Liver (tissue), 9 donors: ENCODE data around the gene AGPAT4. TPM values are rescaled to one million over a fixed set of nuclear protein-coding genes. Genes with fewer than 3 reads are reported as not detected.

Source experiments
- DNase-seq: peaks from one replicate; pipeline ENCODE4 v3.0.0-alpha.2; 2017; ENCODE audit warnings: low spot score
- H3K27ac ChIP-seq, 2 donors: one replicate each; pipeline ENCODE4 v1.7.0; 2013; ENCODE audit warnings: inconsistent platforms in 2 of 2, low read length in 2 of 2, control low read depth in 1 of 2, low read depth in 1 of 2, mild to moderate bottlenecking in 1 of 2
- H3K27me3 ChIP-seq, 4 donors: one replicate each; pipeline versions ENCODE4 v1.6.1 to v1.7.0; 2013; ENCODE audit warnings: low read length in 3 of 4, inconsistent platforms in 1 of 4, mild to moderate bottlenecking in 1 of 4, moderate library complexity in 1 of 4; ENCODE audit not compliant: control insufficient read depth in 4 of 4, insufficient read depth in 4 of 4
- H3K36me3 ChIP-seq, 4 donors: one replicate each; pipeline versions ENCODE4 v1.6.1 to v1.7.0; 2013; ENCODE audit warnings: low read length in 3 of 4, mild to moderate bottlenecking in 3 of 4, low read depth in 1 of 4, moderate library complexity in 1 of 4; ENCODE audit not compliant: control insufficient read depth in 4 of 4, insufficient read depth in 3 of 4
- H3K4me1 ChIP-seq, 4 donors: one replicate each; pipeline versions ENCODE4 v1.6.1 to v1.7.0; 2013; ENCODE audit warnings: low read length in 3 of 4, mild to moderate bottlenecking in 3 of 4, moderate library complexity in 1 of 4; ENCODE audit not compliant: control insufficient read depth in 4 of 4, insufficient read depth in 4 of 4
- H3K4me3 ChIP-seq, 3 donors: one replicate each; pipeline versions ENCODE4 v1.6.1 to v1.7.0; 2013; ENCODE audit warnings: low read length in 3 of 3, control low read depth in 1 of 3, low read depth in 1 of 3, mild to moderate bottlenecking in 1 of 3
- H3K9ac ChIP-seq, 2 donors: one replicate each; pipeline ENCODE4 v1.7.0; 2013; ENCODE audit warnings: low read length in 2 of 2, mild to moderate bottlenecking in 2 of 2, moderate library complexity in 2 of 2, control low read depth in 1 of 2, low read depth in 1 of 2
- H3K9me3 ChIP-seq, 4 donors: one replicate each; pipeline versions ENCODE4 v1.6.1 to v1.7.0; 2013; ENCODE audit warnings: low read length in 3 of 4; ENCODE audit not compliant: control insufficient read depth in 4 of 4
- EGR1 ChIP-seq, 2 donors: IDR thresholded peaks; 2 replicates each; pipeline ENCODE4 v1.6.1; 2016 to 2018; ENCODE audit warnings: antibody characterized with exemption in 2 of 2, low read depth in 2 of 2
- FOXA1 ChIP-seq: IDR thresholded peaks from 2 replicates; pipeline ENCODE4 v1.6.1; 2016; ENCODE audit warnings: antibody characterized with exemption
- FOXA2 ChIP-seq: IDR thresholded peaks from 2 replicates; pipeline ENCODE4 v1.6.1; 2016; ENCODE audit warnings: antibody characterized with exemption
- GABPA ChIP-seq, 2 donors: IDR thresholded peaks in 1 of 2; conservative IDR thresholded peaks in 1 of 2; 2 replicates each; pipeline ENCODE4 v1.6.1; 2016; ENCODE audit warnings: antibody characterized with exemption in 2 of 2, mild to moderate bottlenecking in 1 of 2, moderate library complexity in 1 of 2
- HNF4A ChIP-seq, 2 donors: conservative IDR thresholded peaks; 2 replicates each; pipeline ENCODE4 v1.6.1; 2016; ENCODE audit warnings: antibody characterized with exemption in 2 of 2, mild to moderate bottlenecking in 2 of 2
- HNF4G ChIP-seq: IDR thresholded peaks from 2 replicates; pipeline ENCODE4 v1.6.1; 2016; ENCODE audit warnings: antibody characterized with exemption
- JUND ChIP-seq, 2 donors: IDR thresholded peaks; 2 replicates each; pipeline ENCODE4 v1.6.1; 2016; ENCODE audit warnings: antibody characterized with exemption in 2 of 2
- NR2F2 ChIP-seq: IDR thresholded peaks from 2 replicates; pipeline ENCODE4 v1.6.1; 2016; ENCODE audit warnings: antibody characterized with exemption
- RAD21 ChIP-seq, 2 donors: IDR thresholded peaks; 2 replicates each; pipeline ENCODE4 v1.6.1; 2016; ENCODE audit warnings: antibody characterized with exemption in 2 of 2, mild to moderate bottlenecking in 2 of 2
- RXRA ChIP-seq, 2 donors: IDR thresholded peaks; 2 replicates each; pipeline ENCODE4 v1.6.1; 2017 to 2018; ENCODE audit warnings: antibody characterized with exemption in 2 of 2, mild to moderate bottlenecking in 1 of 2
- SP1 ChIP-seq: IDR thresholded peaks from 2 replicates; pipeline ENCODE4 v1.6.1; 2018; ENCODE audit warnings: antibody characterized with exemption, mild to moderate bottlenecking
- TAF1 ChIP-seq: conservative IDR thresholded peaks from 2 replicates; pipeline ENCODE4 v1.6.1; 2016; ENCODE audit warnings: antibody characterized with exemption, mild to moderate bottlenecking
- YY1 ChIP-seq: IDR thresholded peaks from 2 replicates; pipeline ENCODE4 v1.6.1; 2016; ENCODE audit warnings: antibody characterized with exemption, mild to moderate bottlenecking
- WGBS: extraction: QIAGEN DNeasy Blood & Tissue Kit; methylation state at CpG from one replicate; pipeline ENCODE4 v1.1.7; 2013; 5-methylcytosine and 5-hydroxymethylcytosine counted together
- polyA plus RNA-seq, 2 donors: library from polyadenylated mRNA; stranded (reverse) in 1 of 2; unstranded in 1 of 2; fragments of 200-250 nt in 1 of 2; fragments of >200 nt in 1 of 2; fragmentation: Nextera tagmentation in 1 of 2; extraction: Ambion mirVana in 1 of 2; gene quantifications; one replicate each; pipeline versions ENCODE4 v1.2.1 to v1.2.3, GENCODE V29; 2013 to 2015
- total RNA-seq, 2 donors: library from RNA; depleted of rRNA; stranded (reverse); fragments of >200 nt; gene quantifications; one replicate each; pipeline ENCODE4 v1.2.3, GENCODE V29; 2014
- TF ChIP-seq, protein P1 (sequence below): IDR thresholded peaks from 2 replicates; pipeline ENCODE4 v1.6.1; 2016; ENCODE audit warnings: antibody characterized with exemption
- TF ChIP-seq, protein P2 (sequence below): IDR thresholded peaks from 2 replicates; pipeline ENCODE4 v1.6.1; 2016; ENCODE audit warnings: antibody characterized with exemption
- TF ChIP-seq, protein P3 (sequence below): IDR thresholded peaks from 2 replicates; pipeline ENCODE4 v1.6.1; 2016; ENCODE audit warnings: antibody characterized with exemption, mild to moderate bottlenecking
- TF ChIP-seq, protein P4 (sequence below): IDR thresholded peaks from 2 replicates; pipeline ENCODE4 v1.6.1; 2016; ENCODE audit warnings: antibody characterized with exemption
- TF ChIP-seq, protein P5 (sequence below): fragments of 150-350 bp; IDR thresholded peaks from 2 replicates; pipeline ENCODE4 v1.5.1; 2017; ENCODE audit warnings: improper control_type of control experiment, low read depth, low read length; ENCODE audit not compliant: missing input control
- donor health status: healthy.
- donor health status: healthy.
- donor health status: healthy.
- donor health status: healthy.
- donor health status: healthy.

Gene AGPAT4
- total and polyA plus RNA-seq, 4 donors = 0.44 to 17.5 (median 0.69) TPM

DNA sequence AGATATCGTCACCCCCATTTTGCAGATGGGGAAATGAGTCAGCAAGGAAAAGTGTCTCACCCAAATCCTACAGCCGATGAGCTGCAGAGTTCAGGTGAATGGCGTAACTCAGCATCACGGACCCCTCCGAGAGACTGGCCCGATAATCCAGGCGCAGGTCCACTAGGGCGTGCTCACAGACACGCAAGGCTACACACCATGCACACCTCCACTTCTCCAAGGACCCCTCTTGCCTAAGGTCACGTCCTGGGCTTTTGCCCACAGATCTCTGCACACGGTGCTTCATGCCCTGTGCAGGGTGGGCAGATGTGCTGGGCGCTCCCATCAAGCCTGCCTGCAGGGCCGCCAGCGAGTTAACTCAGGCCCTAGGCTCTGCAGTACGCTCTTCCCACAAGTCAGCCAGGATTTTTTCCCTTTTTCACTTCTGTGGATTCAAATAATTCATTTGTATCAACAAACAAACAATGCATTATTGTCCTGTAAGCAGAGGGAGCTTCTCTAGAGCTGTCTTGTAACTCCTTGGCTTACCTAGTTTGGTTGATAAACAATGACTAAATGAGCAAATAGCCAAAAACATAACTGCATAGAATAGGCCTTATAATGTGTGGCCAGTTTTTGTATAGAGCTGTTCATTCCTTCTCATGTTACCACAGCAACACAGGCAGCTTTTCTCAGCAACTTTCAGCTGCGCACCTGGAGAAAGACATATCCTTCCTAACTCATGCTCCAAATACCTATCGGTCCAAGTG is 139.1 kb downstream of the AGPAT4 start (continued):
- no peak for TF ChIP-seq EGR1 (IDR thresholded peaks at IDR 0.05; ENCODE audit: low read depth in 2 of 2)

DNA sequence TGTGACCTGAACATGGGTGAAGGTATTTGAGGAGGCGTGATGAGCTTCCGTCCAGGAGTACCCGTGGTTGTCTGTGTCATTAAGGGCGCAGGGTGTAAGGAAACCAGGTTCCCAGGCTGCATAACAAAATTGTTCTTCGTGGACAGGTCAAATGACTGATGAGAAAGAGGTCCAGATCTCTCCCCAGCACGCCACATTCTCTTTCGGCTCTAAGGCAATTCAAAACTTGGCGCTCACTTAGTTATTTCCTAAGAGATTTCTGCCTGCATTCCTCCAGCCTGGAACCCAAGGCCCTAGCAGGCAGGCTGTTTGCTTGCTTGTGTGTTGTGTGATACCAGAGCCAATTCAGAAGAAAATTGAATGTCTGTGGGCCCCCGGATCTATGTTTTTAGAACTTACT is 139.9 kb downstream of the AGPAT4 start:
- H3K27me3 ChIP-seq = no peaks in the 10 kb centered on the region
- H3K4me3 ChIP-seq = no peak overlapping the region
- TF ChIP-seq NR2F2 (no peak), RXRA (IDR thresholded peaks at IDR 0.05) (no peak), GABPA (IDR thresholded peaks at IDR 0.05 in 1 of 2, conservative IDR thresholded peaks at IDR 0.05 in 1 of 2) (no peak), TAF1 (no peak), EGR1 (IDR thresholded peaks at IDR 0.05; ENCODE audit: low read depth in 2 of 2) (no peak), HNF4G (no peak), FOXA2 (no peak), JUND (IDR thresholded peaks at IDR 0.05) (no peak), SP1 (no peak), RAD21 (IDR thresholded peaks at IDR 0.05) (no peak), FOXA1 (no peak), HNF4A (conservative IDR thresholded peaks at IDR 0.05) (no peak), YY1 (no peak)
- TF ChIP-seq, protein P1, sequence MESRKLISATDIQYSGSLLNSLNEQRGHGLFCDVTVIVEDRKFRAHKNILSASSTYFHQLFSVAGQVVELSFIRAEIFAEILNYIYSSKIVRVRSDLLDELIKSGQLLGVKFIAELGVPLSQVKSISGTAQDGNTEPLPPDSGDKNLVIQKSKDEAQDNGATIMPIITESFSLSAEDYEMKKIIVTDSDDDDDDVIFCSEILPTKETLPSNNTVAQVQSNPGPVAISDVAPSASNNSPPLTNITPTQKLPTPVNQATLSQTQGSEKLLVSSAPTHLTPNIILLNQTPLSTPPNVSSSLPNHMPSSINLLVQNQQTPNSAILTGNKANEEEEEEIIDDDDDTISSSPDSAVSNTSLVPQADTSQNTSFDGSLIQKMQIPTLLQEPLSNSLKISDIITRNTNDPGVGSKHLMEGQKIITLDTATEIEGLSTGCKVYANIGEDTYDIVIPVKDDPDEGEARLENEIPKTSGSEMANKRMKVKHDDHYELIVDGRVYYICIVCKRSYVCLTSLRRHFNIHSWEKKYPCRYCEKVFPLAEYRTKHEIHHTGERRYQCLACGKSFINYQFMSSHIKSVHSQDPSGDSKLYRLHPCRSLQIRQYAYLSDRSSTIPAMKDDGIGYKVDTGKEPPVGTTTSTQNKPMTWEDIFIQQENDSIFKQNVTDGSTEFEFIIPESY = no peak
- TF ChIP-seq, protein P2, sequence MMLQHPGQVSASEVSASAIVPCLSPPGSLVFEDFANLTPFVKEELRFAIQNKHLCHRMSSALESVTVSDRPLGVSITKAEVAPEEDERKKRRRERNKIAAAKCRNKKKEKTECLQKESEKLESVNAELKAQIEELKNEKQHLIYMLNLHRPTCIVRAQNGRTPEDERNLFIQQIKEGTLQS = no peak
- TF ChIP-seq, protein P3, sequence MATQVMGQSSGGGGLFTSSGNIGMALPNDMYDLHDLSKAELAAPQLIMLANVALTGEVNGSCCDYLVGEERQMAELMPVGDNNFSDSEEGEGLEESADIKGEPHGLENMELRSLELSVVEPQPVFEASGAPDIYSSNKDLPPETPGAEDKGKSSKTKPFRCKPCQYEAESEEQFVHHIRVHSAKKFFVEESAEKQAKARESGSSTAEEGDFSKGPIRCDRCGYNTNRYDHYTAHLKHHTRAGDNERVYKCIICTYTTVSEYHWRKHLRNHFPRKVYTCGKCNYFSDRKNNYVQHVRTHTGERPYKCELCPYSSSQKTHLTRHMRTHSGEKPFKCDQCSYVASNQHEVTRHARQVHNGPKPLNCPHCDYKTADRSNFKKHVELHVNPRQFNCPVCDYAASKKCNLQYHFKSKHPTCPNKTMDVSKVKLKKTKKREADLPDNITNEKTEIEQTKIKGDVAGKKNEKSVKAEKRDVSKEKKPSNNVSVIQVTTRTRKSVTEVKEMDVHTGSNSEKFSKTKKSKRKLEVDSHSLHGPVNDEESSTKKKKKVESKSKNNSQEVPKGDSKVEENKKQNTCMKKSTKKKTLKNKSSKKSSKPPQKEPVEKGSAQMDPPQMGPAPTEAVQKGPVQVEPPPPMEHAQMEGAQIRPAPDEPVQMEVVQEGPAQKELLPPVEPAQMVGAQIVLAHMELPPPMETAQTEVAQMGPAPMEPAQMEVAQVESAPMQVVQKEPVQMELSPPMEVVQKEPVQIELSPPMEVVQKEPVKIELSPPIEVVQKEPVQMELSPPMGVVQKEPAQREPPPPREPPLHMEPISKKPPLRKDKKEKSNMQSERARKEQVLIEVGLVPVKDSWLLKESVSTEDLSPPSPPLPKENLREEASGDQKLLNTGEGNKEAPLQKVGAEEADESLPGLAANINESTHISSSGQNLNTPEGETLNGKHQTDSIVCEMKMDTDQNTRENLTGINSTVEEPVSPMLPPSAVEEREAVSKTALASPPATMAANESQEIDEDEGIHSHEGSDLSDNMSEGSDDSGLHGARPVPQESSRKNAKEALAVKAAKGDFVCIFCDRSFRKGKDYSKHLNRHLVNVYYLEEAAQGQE = no peak
- TF ChIP-seq, protein P4, sequence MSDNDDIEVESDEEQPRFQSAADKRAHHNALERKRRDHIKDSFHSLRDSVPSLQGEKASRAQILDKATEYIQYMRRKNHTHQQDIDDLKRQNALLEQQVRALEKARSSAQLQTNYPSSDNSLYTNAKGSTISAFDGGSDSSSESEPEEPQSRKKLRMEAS = no peak
- TF ChIP-seq, protein P5, sequence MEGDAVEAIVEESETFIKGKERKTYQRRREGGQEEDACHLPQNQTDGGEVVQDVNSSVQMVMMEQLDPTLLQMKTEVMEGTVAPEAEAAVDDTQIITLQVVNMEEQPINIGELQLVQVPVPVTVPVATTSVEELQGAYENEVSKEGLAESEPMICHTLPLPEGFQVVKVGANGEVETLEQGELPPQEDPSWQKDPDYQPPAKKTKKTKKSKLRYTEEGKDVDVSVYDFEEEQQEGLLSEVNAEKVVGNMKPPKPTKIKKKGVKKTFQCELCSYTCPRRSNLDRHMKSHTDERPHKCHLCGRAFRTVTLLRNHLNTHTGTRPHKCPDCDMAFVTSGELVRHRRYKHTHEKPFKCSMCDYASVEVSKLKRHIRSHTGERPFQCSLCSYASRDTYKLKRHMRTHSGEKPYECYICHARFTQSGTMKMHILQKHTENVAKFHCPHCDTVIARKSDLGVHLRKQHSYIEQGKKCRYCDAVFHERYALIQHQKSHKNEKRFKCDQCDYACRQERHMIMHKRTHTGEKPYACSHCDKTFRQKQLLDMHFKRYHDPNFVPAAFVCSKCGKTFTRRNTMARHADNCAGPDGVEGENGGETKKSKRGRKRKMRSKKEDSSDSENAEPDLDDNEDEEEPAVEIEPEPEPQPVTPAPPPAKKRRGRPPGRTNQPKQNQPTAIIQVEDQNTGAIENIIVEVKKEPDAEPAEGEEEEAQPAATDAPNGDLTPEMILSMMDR = no peak
- no peaks in the 10 kb centered on the region for H3K4me1 ChIP-seq
- peaks cover 0 to 3% (median under 1%) of the 10 kb centered on the region in 4 donors for H3K36me3 ChIP-seq
- H3K27ac ChIP-seq = no peak overlapping the region
- WGBS = 96% methylated on average over 9 of the region's 9 CpGs
- H3K9me3 ChIP-seq = no peaks in the 10 kb centered on the region
- DNase-seq = no peak
- H3K9ac ChIP-seq = no peak overlapping the region
